Neural cell (in vitro differentiated cells): Measurements from ENCODE around the gene TMEM186. TPM values are rescaled to one million over a fixed set of nuclear protein-coding genes. Genes with fewer than 3 reads are reported as not detected.
A peak's percentile ranks its signal among the peaks of the same experiment; 100 is the strongest.

Experiments
- H2AFZ ChIP-seq: fragments of 200-600, 300-800 bp; sonication (generic), shearing (Covaris generic); 2 replicates; pipeline ENCODE4 v1.6.0; 2014; ENCODE audit warnings: low read depth, mild to moderate bottlenecking, antibody characterized with exemption, low read length, moderate library complexity
- H3F3A ChIP-seq: fragments of 200-600 bp; shearing (Covaris generic); 2 replicates; pipeline ENCODE4 v1.6.1; 2016; ENCODE audit warnings: mild to moderate bottlenecking, moderate library complexity, mixed read lengths, antibody characterized with exemption, low read length; ENCODE audit not compliant: insufficient read depth, poor library complexity, severe bottlenecking
- H3K27ac ChIP-seq: fragments of 200-600, 300-800 bp; sonication (generic), shearing (Covaris generic); 2 replicates; pipeline ENCODE4 v1.5.1; 2014; ENCODE audit warnings: mild to moderate bottlenecking, low read length, moderate library complexity
- H3K27me3 ChIP-seq: fragments of 300-800, 200-600 bp; sonication (generic), shearing (Covaris generic); 2 replicates; pipeline ENCODE4 v1.6.0; 2014; ENCODE audit warnings: mild to moderate bottlenecking, low read depth, low read length, moderate library complexity; ENCODE audit not compliant: insufficient read depth
- H3K36me3 ChIP-seq: fragments of 300-800, 200-600 bp; sonication (generic), shearing (Covaris generic); 2 replicates; pipeline ENCODE4 v1.5.1; 2014; ENCODE audit warnings: mild to moderate bottlenecking, antibody characterized with exemption, low read length, moderate library complexity; ENCODE audit not compliant: insufficient read depth
- H3K4me2 ChIP-seq: fragments of 300-800, 200-600 bp; sonication (generic), shearing (Covaris generic); 2 replicates; pipeline ENCODE4 v1.6.0; 2014; ENCODE audit warnings: mild to moderate bottlenecking, low read length
- H3K4me3 ChIP-seq: fragments of 300-800, 200-600 bp; sonication (generic), shearing (Covaris generic); 2 replicates; pipeline ENCODE4 v1.5.1; 2014; ENCODE audit warnings: mild to moderate bottlenecking, low read length, moderate library complexity
- H3K79me2 ChIP-seq: fragments of 200-600 bp; shearing (Covaris generic); replicated peaks from 2 replicates; pipeline ENCODE4 v1.6.0; 2014; ENCODE audit warnings: mild to moderate bottlenecking, low read length, moderate library complexity; ENCODE audit not compliant: insufficient read depth
- H3K9ac ChIP-seq: fragments of 300-800, 200-600 bp; sonication (generic), shearing (Covaris generic); 2 replicates; pipeline ENCODE4 v1.6.1; 2016; ENCODE audit warnings: mild to moderate bottlenecking, low read length, mixed read lengths
- H3K9me2 ChIP-seq: fragments of 200-600 bp; shearing (Covaris generic); 2 replicates; pipeline ENCODE4 v1.6.1; 2016; ENCODE audit warnings: mild to moderate bottlenecking, low read length, mixed read lengths; ENCODE audit not compliant: insufficient read depth
- H3K9me3 ChIP-seq: fragments of 200-600, 300-800 bp; sonication (generic), shearing (Covaris generic); 2 replicates; pipeline ENCODE4 v1.6.1; 2016; ENCODE audit warnings: mild to moderate bottlenecking, mixed run types, low read length, moderate library complexity, mixed read lengths
- H4K20me1 ChIP-seq: fragments of 200-600 bp; shearing (Covaris generic); 2 replicates; pipeline ENCODE4 v1.6.1; 2016; ENCODE audit warnings: mild to moderate bottlenecking, mixed run types; ENCODE audit not compliant: insufficient read depth
- CTCF ChIP-seq: fragments of 450-650 bp; IDR thresholded peaks from 2 replicates; pipeline ENCODE4 v1.5.1; 2014; ENCODE audit warnings: antibody characterized with exemption, mild to moderate bottlenecking, moderate library complexity; ENCODE audit not compliant: poor library complexity, severe bottlenecking
- EP300 ChIP-seq: fragments of 450-650 bp; conservative IDR thresholded peaks from 2 replicates; pipeline ENCODE4 v1.6.1; 2014; ENCODE audit warnings: antibody characterized with exemption, mild to moderate bottlenecking, moderate library complexity; ENCODE audit not compliant: poor library complexity, severe bottlenecking
- EZH2 ChIP-seq: fragments of 200-600, 300-800 bp; shearing (Covaris generic), sonication (generic); IDR thresholded peaks from 2 replicates; pipeline ENCODE4 v1.6.1; 2014; ENCODE audit warnings: antibody characterized with exemption, low read length, borderline replicate concordance, mild to moderate bottlenecking; ENCODE audit not compliant: insufficient read depth, poor library complexity, severe bottlenecking
- MXI1 ChIP-seq: fragments of 450-650 bp; conservative IDR thresholded peaks from 2 replicates; pipeline ENCODE4 v1.6.1; 2014; ENCODE audit warnings: antibody characterized with exemption, mild to moderate bottlenecking; ENCODE audit not compliant: poor library complexity, severe bottlenecking
- POLR2AphosphoS5 ChIP-seq: IDR thresholded peaks from 2 replicates; pipeline ENCODE4 v1.6.1; 2012
- RAD21 ChIP-seq: fragments of 450-650 bp; conservative IDR thresholded peaks from 2 replicates; pipeline ENCODE4 v1.6.1; 2014; ENCODE audit warnings: antibody characterized with exemption, mild to moderate bottlenecking, moderate library complexity
- REST ChIP-seq: IDR thresholded peaks from 2 replicates; pipeline ENCODE4 v1.6.1; 2012; ENCODE audit warnings: borderline replicate concordance
- SMC3 ChIP-seq: fragments of 450-650 bp; conservative IDR thresholded peaks from 2 replicates; pipeline ENCODE4 v1.6.1; 2014; ENCODE audit warnings: antibody characterized with exemption, mild to moderate bottlenecking, moderate library complexity; ENCODE audit not compliant: poor library complexity
- TAF1 ChIP-seq: IDR thresholded peaks from 2 replicates; pipeline ENCODE4 v1.6.1; 2012; ENCODE audit warnings: low read depth
- polyA plus RNA-seq: library from polyadenylated mRNA; depleted of rRNA; stranded (reverse); fragments of >200 nt; gene quantifications from 2 replicates; pipeline ENCODE4 v1.2.3, GENCODE V29; 2014

Gene TMEM186
- polyA plus RNA-seq, 1 donor from 2014 or later = 7.7 TPM

DNA sequence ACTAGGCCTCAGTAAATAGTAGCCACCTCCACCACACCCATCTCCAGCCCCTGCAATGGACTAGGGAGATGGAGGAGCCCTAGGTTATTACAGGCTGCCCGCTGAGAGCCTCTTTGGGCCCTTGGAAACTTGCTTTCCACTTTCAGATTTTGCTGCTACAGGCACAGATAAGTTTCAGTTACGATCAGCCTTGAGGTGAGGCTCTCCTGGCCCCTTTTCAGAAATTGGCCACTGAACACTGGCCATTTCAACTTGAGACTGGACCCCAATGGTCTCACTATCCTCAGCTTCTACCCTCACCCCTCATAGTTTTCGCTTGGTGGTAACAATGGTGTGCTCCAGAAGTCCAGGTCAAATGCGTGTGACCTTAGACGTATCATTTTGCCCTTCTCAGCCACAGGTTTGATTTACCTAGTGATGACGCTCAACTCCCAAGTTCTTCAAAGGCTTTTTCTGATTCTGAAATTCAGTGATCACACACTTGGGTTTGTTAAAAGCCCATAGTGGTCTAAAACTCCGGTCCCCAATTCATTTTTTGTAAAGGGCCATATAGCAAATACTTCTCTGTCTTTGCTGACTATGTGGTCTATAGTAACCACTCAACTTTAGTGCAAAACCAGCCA, 1.2 kb upstream of the TMEM186 start:
- H4K20me1 ChIP-seq = no peaks in the 10 kb centered on the region
- no peaks in the 10 kb centered on the region for H3K9me2 ChIP-seq
- no peak for TF ChIP-seq MXI1
- no peak for TF ChIP-seq RAD21
- no peak for TF ChIP-seq EP300
- no peak for TF ChIP-seq EZH2
- TF ChIP-seq POLR2AphosphoS5 = no peak
- no peak for TF ChIP-seq REST
- no peak for TF ChIP-seq SMC3
- no peak for TF ChIP-seq CTCF
- no peak for TF ChIP-seq TAF1
- peaks cover 27% of the 10 kb centered on the region for H3K79me2 ChIP-seq
- H3K36me3 ChIP-seq = no peaks in the 10 kb centered on the region
- H3K9me3 ChIP-seq = no peaks in the 10 kb centered on the region
- H3K27me3 ChIP-seq = no peaks in the 10 kb centered on the region
- H3K4me2 ChIP-seq = peak overlapping the region; percentile 42
- H3K9ac ChIP-seq = peak overlapping the region; percentile 61
- H3K27ac ChIP-seq = no peak overlapping the region
- no peak overlapping the region for H2AFZ ChIP-seq
- no peaks in the 10 kb centered on the region for H3F3A ChIP-seq
- H3K4me3 ChIP-seq = peak overlapping the region; percentile 88

GRCh38 chr16:8798174-8798527, 712 bp upstream of the TMEM186 start:
- H3K36me3 ChIP-seq = no peaks in the 10 kb centered on the region
- no peaks in the 10 kb centered on the region for H3K9me3 ChIP-seq
- no peaks in the 10 kb centered on the region for H3K9me2 ChIP-seq
- no peaks in the 10 kb centered on the region for H3F3A ChIP-seq
- H4K20me1 ChIP-seq = no peaks in the 10 kb centered on the region
- H3K4me3 ChIP-seq = peak overlapping the region; percentile 88
- H3K79me2 ChIP-seq = peaks cover 27% of the 10 kb centered on the region
- peak overlapping the region; percentile 61 for H3K9ac ChIP-seq
- TF ChIP-seq MXI1 (no peak), RAD21 (no peak), SMC3 (no peak)
- no peak overlapping the region for H3K27ac ChIP-seq
- H3K4me2 ChIP-seq = peak overlapping the region; percentile 42
- peak overlapping the region; percentile 53 for H2AFZ ChIP-seq
- H3K27me3 ChIP-seq = no peaks in the 10 kb centered on the region
